NCI-H128 (cell line): ENCODE results near the gene ZBTB44.

ENCODE experiments used
- DNase-seq: peaks from one replicate; lab custom pipeline; 2025; ENCODE audit not compliant: unreplicated experiment; lab: John Stamatoyannopoulos, UW

The ZBTB44 gene

GRCh38 chr11:130214861-130215530, 99.7 kb downstream of the ZBTB44 start:
- DNase-seq, result no peak

GRCh38 chr11:130213979-130214281, 100.8 kb downstream of the ZBTB44 start:
- no peak for DNase-seq

GRCh38 chr11:130213143-130213978, 101.4 kb downstream of the ZBTB44 start:
- peak; percentile 42 for DNase-seq

- DNase-seq, result no peak
These were observed 102.2 kb downstream of the ZBTB44 start for GRCh38 chr11:130212431-130212961.

GRCh38 chr11:130211781-130212401, 102.8 kb downstream of the ZBTB44 start:
- no peak for DNase-seq

GRCh38 chr11:130211144-130211543, 103.6 kb downstream of the ZBTB44 start:
- no peak for DNase-seq

GRCh38 chr11:130209954-130210854, 104.5 kb downstream of the ZBTB44 start:
- no peak for DNase-seq

GRCh38 chr11:130209128-130209932, 105.4 kb downstream of the ZBTB44 start:
- DNase-seq, result no peak

GRCh38 chr11:130208241-130209127, 106.2 kb downstream of the ZBTB44 start:
- DNase-seq, result no peak

GRCh38 chr11:130206141-130206540, 108.6 kb downstream of the ZBTB44 start:
- no peak for DNase-seq

- DNase-seq, result no peak
These were observed 110.0 kb downstream of the ZBTB44 start for GRCh38 chr11:130204703-130205095.

- no peak for DNase-seq
These were observed 110.7 kb downstream of the ZBTB44 start for GRCh38 chr11:130203766-130204702.

- no peak for DNase-seq
These were observed 111.7 kb downstream of the ZBTB44 start for GRCh38 chr11:130202818-130203689.

- no peak for DNase-seq
These were observed 112.5 kb downstream of the ZBTB44 start for GRCh38 chr11:130202009-130202817.

- no peak for DNase-seq
These were observed 113.7 kb downstream of the ZBTB44 start for GRCh38 chr11:130201026-130201425.

- no peak for DNase-seq
These were observed 114.9 kb downstream of the ZBTB44 start for GRCh38 chr11:130199792-130200191.
